ENCODE data around the gene CCM2.
"Not testable (repeated sequence)": the region's sequence is repeated elsewhere in the genome, so short reads cannot be mapped to it uniquely, and the experiment has no call there.

Gene CCM2

GRCh38 chr7:45001826-45002225 lies 1.8 kb downstream of the CCM2 start:
- DNase-seq (ENCODE audit: low read depth), result no peak

GRCh38 chr7:45003789-45004188 lies 3.8 kb downstream of the CCM2 start:
- no peak for DNase-seq (ENCODE audit: low read depth)

DNA sequence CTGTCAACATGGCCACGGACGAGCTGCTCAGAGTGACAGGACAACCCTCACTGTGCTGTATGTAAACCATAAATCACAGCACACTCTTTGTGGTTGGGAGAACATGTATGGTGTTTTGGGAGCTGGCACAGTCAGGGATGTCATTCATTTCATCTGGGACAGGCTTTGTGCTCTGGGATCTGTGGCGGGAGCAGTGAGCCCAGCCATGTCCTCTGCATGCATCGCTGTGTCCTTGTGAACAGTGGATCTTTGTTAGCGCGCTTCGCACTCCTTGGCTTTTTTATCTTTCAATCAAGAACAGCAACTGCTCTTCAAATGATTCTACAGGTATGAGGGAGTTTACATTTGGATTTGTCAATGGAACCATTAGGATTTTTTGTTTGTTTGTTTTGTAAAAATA lies 7.1 kb downstream of the CCM2 start:
- DNase-seq (ENCODE audit: low read depth), result no peak

DNA sequence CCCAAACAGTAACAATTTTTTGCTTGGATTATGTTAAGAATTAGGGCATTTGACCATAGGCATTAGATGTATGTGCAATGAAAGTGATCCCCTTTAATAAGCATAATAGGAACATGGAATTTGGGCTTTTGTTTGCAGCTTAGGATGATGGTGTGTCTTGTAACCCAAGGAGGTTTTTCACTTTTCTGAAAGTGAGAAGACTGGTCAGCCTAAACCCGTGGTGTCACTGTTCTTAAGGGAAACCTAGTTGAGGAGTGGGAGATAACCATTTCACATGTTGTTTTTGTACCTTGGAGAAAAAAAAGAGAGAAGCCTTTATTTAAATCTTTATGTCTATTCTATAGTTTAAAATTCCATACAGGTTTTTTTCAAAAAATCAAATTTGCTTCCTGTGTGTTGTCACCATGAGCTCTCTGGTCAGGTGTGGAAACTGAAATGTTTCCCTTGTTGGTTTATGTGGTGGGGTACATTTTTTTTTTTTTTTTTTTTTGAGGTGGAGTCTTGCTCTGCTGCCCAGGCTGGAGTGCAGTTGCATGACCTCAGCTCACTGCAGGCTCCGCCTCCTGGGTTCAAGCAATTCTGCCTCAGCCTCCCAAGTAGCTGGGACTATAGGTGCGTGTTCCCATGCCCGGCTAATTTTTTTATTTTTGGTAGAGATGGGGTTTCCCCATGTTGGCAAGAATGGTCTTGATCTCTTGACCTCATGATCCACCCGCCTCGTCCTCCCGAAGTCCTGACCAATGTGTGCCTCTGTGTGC lies 7.7 kb downstream of the CCM2 start:
- DNase-seq (ENCODE audit: low read depth), result no peak

DNA sequence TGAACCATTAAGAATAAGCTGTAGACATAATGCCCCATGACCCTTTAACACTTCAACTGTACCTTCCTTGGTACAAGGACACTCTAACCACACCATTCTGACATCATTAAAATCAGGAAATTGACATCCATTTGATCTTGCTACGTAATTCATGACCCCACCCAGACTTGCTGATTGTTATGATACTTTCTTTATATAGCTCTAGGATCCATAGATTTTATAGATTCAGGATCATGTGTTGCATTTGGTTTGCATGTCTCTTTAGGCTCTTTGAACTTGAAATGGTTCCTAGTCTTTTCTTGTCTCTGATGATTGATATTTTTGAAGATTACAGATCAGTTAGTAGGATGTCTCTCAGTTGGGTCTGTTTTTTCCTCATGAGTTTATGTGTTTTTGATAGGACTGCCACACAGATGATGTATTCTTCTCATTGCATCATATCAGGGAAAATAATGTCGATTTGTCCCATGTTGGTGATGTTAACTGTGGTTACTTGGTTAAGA lies 13.5 kb downstream of the CCM2 start:
- DNase-seq (ENCODE audit: low read depth), result no peak

- no peak for DNase-seq (ENCODE audit: low read depth)
Measured at GRCh38 chr7:45015313-45015712, 15.3 kb downstream of the CCM2 start.

GRCh38 chr7:45017253-45017652 lies 17.3 kb downstream of the CCM2 start:
- DNase-seq (ENCODE audit: low read depth), result no peak

DNA sequence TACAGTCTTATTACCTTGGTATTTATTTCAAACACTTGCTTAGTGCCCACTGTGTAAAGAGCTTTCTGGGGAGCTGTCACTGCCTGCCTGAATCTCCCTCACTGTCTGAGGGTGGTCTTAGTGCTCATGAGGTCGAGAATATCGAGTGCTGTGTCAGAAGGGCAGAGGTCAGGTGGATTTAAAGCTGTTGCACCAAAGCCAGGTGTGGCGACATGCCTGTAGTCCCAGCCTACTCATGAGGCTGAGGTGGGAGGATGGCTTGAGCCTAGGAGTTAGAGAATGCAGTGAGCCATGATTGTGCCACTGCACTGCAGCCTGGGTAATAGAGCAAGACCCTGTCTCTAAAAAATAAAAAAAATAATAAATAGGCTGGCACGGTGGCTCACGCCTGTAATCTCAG lies 20.9 kb downstream of the CCM2 start:
- DNase-seq (ENCODE audit: low read depth), result no peak

DNA sequence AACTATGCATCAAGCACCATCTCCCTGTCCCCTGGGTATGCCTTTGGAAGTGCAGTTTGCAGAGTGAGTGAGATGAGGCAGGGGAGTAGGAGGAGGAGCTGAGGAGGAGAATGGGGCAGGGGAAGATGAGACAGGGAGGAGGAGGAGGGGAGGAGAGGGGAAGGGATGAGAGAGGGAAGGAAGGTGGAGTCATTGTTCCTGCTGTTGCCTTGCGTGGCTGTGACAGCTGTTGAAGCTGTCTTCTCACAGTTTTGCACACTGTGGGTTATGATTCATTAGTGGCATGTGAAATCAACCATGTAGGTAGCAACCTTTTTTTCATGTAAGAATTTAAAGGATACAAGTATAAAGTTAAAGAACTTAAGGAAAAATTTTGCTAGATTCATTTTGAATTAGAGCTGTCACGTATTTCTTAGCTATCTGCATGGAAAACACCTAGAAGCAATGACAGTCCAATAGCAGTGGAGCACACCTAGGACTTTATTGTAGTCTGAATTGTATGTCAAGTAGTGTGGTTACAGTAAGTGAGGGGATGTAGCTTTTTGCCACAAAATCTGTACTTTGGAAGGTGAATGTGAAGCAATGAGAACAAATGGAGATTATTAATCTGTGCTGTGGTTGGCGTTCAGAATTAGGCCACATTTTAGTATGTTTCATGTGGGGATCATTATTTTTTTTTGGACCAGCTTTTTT lies 21.7 kb downstream of the CCM2 start:
- peak; percentile 68 for DNase-seq (ENCODE audit: low read depth)

GRCh38 chr7:45024126-45024744 lies 24.2 kb downstream of the CCM2 start:
- no peak for DNase-seq (ENCODE audit: low read depth)

DNA sequence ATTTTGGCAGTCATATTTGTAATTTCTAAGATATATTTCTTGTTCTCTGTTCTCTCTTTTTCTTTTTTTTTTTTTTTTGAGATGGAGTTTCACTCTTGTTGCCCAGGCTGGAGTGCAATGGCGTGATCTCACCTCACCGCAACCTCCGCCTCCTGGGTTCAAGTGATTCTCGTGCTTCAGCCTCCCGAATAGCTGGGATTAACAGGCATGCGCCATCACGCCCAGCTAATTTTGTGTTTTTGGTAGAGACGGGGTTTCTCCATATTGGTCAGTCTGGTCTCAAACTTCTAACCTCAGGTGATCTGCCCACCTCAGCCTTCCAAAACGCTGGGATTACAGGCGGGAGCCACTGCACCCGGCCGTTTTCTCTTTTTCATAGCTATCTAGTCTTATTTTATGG lies 25.5 kb downstream of the CCM2 start:
- not testable (repeated sequence) for DNase-seq (ENCODE audit: low read depth)

- no peak for DNase-seq (ENCODE audit: low read depth)
Measured at GRCh38 chr7:45026013-45026412, 26.0 kb downstream of the CCM2 start.

- DNase-seq (ENCODE audit: low read depth), result peak; percentile 55
Measured at GRCh38 chr7:45026984-45027773, 27.2 kb downstream of the CCM2 start.

DNA sequence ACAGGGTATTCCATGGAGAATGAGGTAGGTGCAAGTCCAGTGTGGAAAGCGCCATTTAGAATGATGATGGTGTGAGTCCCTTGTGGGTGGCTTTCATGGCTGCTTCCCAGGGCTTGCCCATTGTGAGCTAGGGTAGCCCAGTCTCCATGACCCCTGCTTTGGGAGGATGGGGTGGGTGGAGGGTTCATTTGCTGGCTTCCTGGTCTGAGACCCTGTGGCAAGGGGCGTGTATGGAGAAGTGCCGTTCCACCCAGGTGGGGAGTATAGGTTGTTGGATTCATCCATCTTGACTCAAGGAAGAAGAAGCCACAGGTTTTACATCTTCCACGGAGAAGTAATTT lies 27.7 kb downstream of the CCM2 start:
- DNase-seq (ENCODE audit: low read depth), result no peak

DNA sequence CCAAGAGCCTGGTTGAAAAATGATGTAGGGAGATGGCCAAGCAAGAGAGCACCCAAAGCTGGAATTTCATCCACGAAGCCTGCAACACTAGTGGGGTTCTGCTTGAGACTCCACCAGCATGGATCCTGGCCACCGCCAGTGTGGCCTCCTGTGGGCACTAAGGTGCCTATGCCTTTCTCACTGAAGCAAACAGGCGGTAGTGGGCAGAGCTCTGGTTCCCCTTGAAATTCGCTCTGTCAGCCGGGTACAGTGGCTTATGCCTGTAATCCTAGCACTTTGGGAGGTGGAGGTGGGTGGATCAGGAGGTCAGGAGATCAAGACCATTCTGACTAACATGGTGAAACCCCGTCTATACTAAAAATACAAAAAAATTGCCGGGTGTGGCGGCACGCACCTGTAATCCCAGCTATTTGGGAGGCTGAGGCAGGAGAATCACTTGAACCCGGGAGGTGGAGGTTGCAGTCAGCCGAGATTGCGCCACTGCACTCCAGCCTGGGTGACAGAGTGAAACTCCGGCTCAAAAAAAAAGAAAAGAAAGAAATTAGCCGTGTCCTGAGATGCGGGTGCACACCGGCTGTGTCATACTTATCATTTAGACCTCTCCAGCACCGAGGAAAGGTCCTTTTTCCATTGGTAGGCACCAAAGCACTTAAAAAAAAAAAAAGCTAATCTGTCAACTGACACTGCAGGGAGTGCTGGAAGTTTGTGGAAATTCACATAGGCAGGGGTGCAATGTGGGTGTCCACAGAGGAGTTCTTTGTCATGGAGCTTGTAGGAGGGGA lies 28.3 kb downstream of the CCM2 start:
- DNase-seq (ENCODE audit: low read depth), result no peak

GRCh38 chr7:45028920-45029344 lies 28.9 kb downstream of the CCM2 start:
- no peak for DNase-seq (ENCODE audit: low read depth)

DNA sequence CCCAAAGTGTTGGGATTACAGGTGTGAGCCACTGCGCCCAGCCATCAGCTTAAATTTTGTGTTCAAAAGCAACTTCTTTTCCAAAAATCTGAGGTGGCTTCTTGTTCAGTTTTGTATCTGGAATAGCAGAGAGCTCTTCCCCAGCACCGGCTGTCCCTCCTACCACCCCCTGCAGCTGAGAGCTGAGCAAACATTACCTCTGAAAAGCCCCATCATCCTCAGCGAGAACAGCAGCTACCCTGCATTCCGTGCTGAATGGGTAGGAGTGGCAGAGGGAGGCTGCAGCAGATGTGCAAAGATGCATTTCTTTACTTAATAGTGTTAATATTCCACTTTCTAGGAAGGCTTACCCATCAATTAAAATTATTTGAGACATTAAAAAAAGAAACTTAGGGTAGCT lies 31.8 kb downstream of the CCM2 start:
- DNase-seq (ENCODE audit: low read depth), result no peak

DNA sequence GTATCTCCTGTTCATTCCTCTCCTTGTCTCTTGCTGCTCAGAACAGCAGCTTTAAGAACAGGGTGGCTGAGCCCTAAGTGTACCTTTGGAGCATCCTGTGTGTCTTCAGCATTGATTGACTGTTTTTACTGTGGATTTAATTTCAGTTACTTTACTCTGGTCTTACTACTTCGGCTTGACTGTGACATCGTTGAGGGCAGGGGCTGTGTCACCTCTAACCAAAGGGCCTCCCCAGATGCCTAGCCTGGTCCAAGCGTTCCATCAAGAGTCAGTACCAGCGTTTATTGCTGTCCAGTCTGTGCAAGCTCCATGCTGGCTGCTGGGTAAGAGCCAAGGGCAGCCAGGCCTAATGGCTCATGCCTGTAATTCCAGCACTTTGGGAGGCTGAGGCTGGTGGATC lies 32.4 kb downstream of the CCM2 start:
- no peak for DNase-seq (ENCODE audit: low read depth)

- peak; percentile 49 for DNase-seq (ENCODE audit: low read depth)
Measured at GRCh38 chr7:45033261-45033930, 33.4 kb downstream of the CCM2 start.

GRCh38 chr7:45033931-45034290 lies 33.9 kb downstream of the CCM2 start:
- DNase-seq (ENCODE audit: low read depth), result no peak

DNA sequence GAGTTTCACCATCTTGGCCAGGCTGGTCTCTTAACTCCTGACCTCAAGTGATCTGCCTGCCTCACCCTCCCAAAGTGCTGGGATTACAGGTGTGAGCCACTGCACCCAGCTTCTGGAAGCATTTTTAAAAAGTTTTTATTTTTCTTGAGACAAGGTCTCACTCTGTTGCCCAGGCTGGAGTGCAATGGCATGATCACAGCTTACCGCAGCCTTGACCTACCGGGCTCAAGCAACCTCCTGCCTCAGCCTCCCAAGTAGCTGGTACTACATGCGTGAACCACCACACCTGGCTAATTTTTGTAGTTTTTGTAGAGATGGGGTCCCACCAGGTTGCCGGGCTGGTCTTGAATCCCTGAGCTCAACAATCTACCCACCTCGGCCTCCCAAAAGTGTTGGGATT lies 34.7 kb downstream of the CCM2 start:
- DNase-seq (ENCODE audit: low read depth), result not testable (repeated sequence)

Measured in iris pigment epithelial cell (primary cell).